NB4 (cell line): ENCODE results near the gene ADGRD2.

Experiments
- DNase-seq: peaks from one replicate; pipeline ENCODE4 v3.0.0; 2010; ENCODE audit warnings: low read depth
- H3K4me3 ChIP-seq: one replicate; pipeline ENCODE4 v1.5.1; 2011; ENCODE audit warnings: mild to moderate bottlenecking, low read depth, low read length, moderate library complexity
- CTCF ChIP-seq: IDR thresholded peaks from one replicate; pipeline ENCODE4 v1.5.1; 2012; ENCODE audit warnings: low read depth, low read length
- MAX ChIP-seq: IDR thresholded peaks from 2 replicates; pipeline ENCODE4 v1.6.1; 2011; ENCODE audit warnings: low read depth, low read length
- MYC ChIP-seq: IDR thresholded peaks from 2 replicates; pipeline ENCODE4 v1.6.1; 2011; ENCODE audit warnings: low read depth, low read length
- POLR2A ChIP-seq: IDR thresholded peaks from 2 replicates; pipeline ENCODE4 v1.6.1; 2011; ENCODE audit warnings: mild to moderate bottlenecking; ENCODE audit not compliant: insufficient read length; ENCODE audit errors: extremely low read depth

Gene ADGRD2

GRCh38 chr9:124493218-124493617 lies 43.0 kb downstream of the ADGRD2 start:
- H3K4me3 ChIP-seq = no peak overlapping the region
- DNase-seq = no peak
- TF ChIP-seq MYC (no peak), MAX (no peak), CTCF (no peak), POLR2A (no peak)

- H3K4me3 ChIP-seq = no peak overlapping the region
- no peak for DNase-seq
- no peak for TF ChIP-seq POLR2A
- no peak for TF ChIP-seq CTCF
Observed at GRCh38 chr9:124493794-124494479, 43.7 kb downstream of the ADGRD2 start.

GRCh38 chr9:124495126-124496074 lies 45.1 kb downstream of the ADGRD2 start:
- no peak overlapping the region for H3K4me3 ChIP-seq
- no peak for TF ChIP-seq MAX
- no peak for TF ChIP-seq MYC
- no peak for TF ChIP-seq POLR2A
- no peak for TF ChIP-seq CTCF
- DNase-seq = no peak

GRCh38 chr9:124496075-124496449 lies 45.8 kb downstream of the ADGRD2 start:
- DNase-seq = no peak
- TF ChIP-seq MAX (no peak), POLR2A (no peak), CTCF (no peak), MYC (no peak)

GRCh38 chr9:124496463-124496862 lies 46.2 kb downstream of the ADGRD2 start:
- DNase-seq = no peak
- TF ChIP-seq MAX = no peak
- TF ChIP-seq CTCF = no peak
- TF ChIP-seq POLR2A = no peak
- no peak overlapping the region for H3K4me3 ChIP-seq

More at GRCh38 chr9:124496075-124496449, 45.8 kb downstream of the ADGRD2 start:
- H3K4me3 ChIP-seq = no peak overlapping the region
